ENCODE data around the gene MOB3B. TPM values are rescaled to one million over a fixed set of nuclear protein-coding genes. Genes with fewer than 3 reads are reported as not detected.

Gene MOB3B
- polyA plus RNA-seq, 1 of the 3 experiments (the other 2 are of a cell fraction) = 0.90 TPM

DNA sequence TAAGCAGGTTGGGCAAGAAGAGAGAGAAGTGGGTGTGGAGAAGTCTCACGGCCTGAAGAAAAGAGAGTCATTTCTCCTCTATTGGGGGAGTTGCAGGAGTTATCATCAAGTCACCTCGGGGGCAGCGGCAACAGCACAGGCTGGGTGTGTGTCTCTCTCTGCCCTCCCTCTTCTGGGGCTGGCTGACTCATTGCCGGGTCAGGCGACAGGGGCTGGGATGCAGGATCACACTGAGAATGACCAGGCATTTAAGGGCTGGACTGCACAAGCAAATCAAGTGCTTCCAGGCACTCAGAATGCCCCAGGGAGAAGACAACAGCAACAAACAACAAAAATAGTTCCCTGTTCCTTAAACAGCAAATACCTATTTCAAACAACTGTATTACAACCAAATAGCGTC lies 226.4 kb downstream of the MOB3B start (continued):
- TF ChIP-seq RCOR1 (IDR thresholded peaks at IDR 0.05; ENCODE audit: low read length) (no peak), SIN3A (IDR thresholded peaks at IDR 0.05; ENCODE audit: borderline replicate concordance, low read depth, low read length) (no peak), JUND (IDR thresholded peaks at IDR 0.05) (no peak), TCF12 (IDR thresholded peaks at IDR 0.05) (no peak), MEF2A (IDR thresholded peaks at IDR 0.05; ENCODE audit: borderline replicate concordance, low read depth) (no peak), GATA2 (CRISPR knock-in tag; IDR thresholded peaks at IDR 0.05) (no peak)
- TF ChIP-seq, protein P1, sequence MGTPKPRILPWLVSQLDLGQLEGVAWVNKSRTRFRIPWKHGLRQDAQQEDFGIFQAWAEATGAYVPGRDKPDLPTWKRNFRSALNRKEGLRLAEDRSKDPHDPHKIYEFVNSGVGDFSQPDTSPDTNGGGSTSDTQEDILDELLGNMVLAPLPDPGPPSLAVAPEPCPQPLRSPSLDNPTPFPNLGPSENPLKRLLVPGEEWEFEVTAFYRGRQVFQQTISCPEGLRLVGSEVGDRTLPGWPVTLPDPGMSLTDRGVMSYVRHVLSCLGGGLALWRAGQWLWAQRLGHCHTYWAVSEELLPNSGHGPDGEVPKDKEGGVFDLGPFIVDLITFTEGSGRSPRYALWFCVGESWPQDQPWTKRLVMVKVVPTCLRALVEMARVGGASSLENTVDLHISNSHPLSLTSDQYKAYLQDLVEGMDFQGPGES (IDR thresholded peaks at IDR 0.05; ENCODE audit: low read depth, low read length) = no peak

DNA sequence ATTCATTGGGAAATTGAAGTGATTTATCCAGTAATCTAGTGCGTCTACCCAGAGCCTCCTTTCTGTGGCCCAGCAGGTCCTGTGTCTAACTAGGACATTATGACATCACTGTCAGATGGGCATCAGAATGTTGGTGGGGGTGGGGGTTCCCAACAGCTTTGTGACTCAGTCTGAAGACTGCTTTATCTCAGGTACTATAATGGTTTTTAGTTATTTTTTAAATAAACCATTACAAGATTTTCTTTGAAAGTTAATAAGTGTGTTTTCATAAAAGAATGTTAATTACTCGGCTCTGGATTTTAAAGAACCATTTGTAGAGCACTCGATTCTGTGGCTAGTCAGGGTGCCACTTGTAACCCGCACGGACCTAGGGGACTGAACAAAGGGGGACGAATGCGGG lies 232.6 kb downstream of the MOB3B start, which contains the start of gene EQTN:
EQTN (minus strand) TSS at position 101 of the 400 bp plus-strand sequence; CDS start at position 6, 95 bp downstream.
- Histone ChIP-seq H3K4me3 (ENCODE audit: low read depth in 2 of 2, low read length in 1 of 2) (no peak within 1 kb of the TSS), H2AFZ (ENCODE audit: low read depth) (no peak within 1 kb of the TSS), H3K9ac (no peak within 1 kb of the TSS), H3K36me3 (replicated peaks in 1 of 2; ENCODE audit: control insufficient read depth in 1 of 2, insufficient read depth in 2 of 2, low read length in 1 of 2) (no peaks in the 10 kb centered on the region), H3K27ac (ENCODE audit: low read depth in 2 of 2, low read length in 1 of 2) (no peak within 1 kb of the TSS), H3F3A (replicated peaks; ENCODE audit: insufficient read depth) (no peaks in the 10 kb centered on the region), H3K79me2 (ENCODE audit: insufficient read depth) (no peaks in the 10 kb centered on the region), H3K27me3 (ENCODE audit: insufficient read depth) (no peaks in the 10 kb centered on the region), H4K20me1 (ENCODE audit: insufficient read depth) (no peaks in the 10 kb centered on the region), H3K9me2 (no peaks in the 10 kb centered on the region), H3K4me2 (no peak within 1 kb of the TSS), H3K9me3 (no peaks in the 10 kb centered on the region), H3K4me1 (ENCODE audit: control insufficient read depth in 1 of 2, insufficient read depth in 2 of 2, low read depth in 1 of 2, low read length in 1 of 2) (no peaks in the 10 kb centered on the region; a peak in 2 of 4 replicates)
- no peak for DNase-seq
- TF ChIP-seq ELF1 (IDR thresholded peaks at IDR 0.05) (no peak), TCF12 (IDR thresholded peaks at IDR 0.05) (no peak), NRF1 (IDR thresholded peaks at IDR 0.05; ENCODE audit: low read depth, low read length) (no peak), GABPA (IDR thresholded peaks at IDR 0.05; ENCODE audit: low read depth) (no peak)
- WGBS (ENCODE audit: low lambda C conversion rate) = 70% methylated on average over 7 of the region's 7 CpGs
- ChIA-PET CTCF (interaction anchor here (1.0 to 1.6 kb wide), 2 partner anchors 10 to 21 kb away, joined by 3 read pairs; no protein-coding TSS in a partner anchor), POLR2A (no interaction called here)

DNA sequence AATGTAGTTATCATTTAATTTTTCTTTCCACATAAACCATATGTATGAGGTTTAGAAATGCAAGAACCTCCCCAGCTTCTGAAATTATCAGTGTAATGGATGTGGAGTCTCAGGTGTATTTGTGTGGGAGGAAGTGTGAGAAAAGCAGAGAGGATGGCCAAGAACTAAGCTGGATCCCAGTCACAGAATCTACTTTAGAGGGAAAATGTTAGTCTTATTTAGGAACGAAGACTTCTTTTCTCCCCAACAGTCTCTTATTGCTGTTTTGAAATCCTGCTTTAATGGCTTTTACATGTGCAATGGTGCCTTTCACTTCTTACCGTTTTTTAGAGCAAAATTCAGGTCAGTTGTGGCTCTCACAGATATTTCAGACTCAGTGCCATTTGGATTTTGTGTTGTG lies 235.6 kb downstream of the MOB3B start:
- Histone ChIP-seq H2AFZ (ENCODE audit: low read depth) (no peak overlapping the region), H3F3A (replicated peaks; ENCODE audit: insufficient read depth) (no peaks in the 10 kb centered on the region), H3K4me3 (ENCODE audit: low read depth in 2 of 2, low read length in 1 of 2) (no peak overlapping the region), H3K36me3 (replicated peaks in 1 of 2; ENCODE audit: control insufficient read depth in 1 of 2, insufficient read depth in 2 of 2, low read length in 1 of 2) (no peaks in the 10 kb centered on the region), H3K4me1 (ENCODE audit: control insufficient read depth in 1 of 2, insufficient read depth in 2 of 2, low read depth in 1 of 2, low read length in 1 of 2) (no peaks in the 10 kb centered on the region; a peak in 2 of 4 replicates), H3K9me3 (no peaks in the 10 kb centered on the region), H3K4me2 (no peak overlapping the region), H4K20me1 (ENCODE audit: insufficient read depth) (no peaks in the 10 kb centered on the region), H3K9ac (no peak overlapping the region), H3K27ac (ENCODE audit: low read depth in 2 of 2, low read length in 1 of 2) (no peak overlapping the region), H3K9me2 (no peaks in the 10 kb centered on the region), H3K79me2 (ENCODE audit: insufficient read depth) (no peaks in the 10 kb centered on the region), H3K27me3 (ENCODE audit: insufficient read depth) (no peaks in the 10 kb centered on the region)
- DNase-seq = no peak
- TF ChIP-seq NFIC (IDR thresholded peaks at IDR 0.05; ENCODE audit: borderline replicate concordance) (no peak), EP300 (IDR thresholded peaks at IDR 0.05; ENCODE audit: borderline replicate concordance in 1 of 2, low read depth in 1 of 2, low read length in 1 of 2) (no peak), JUND (IDR thresholded peaks at IDR 0.05) (no peak), FOSL2 (IDR thresholded peaks at IDR 0.05; ENCODE audit: borderline replicate concordance, low read depth) (no peak), RFX5 (IDR thresholded peaks at IDR 0.05; ENCODE audit: low read length) (no peak), CHD2 (IDR thresholded peaks at IDR 0.05; ENCODE audit: low read length, partially characterized antibody) (no peak)
- WGBS (ENCODE audit: low lambda C conversion rate) = 43% methylated on average over 2 of the region's 2 CpGs
- ChIA-PET CTCF (interaction anchor here (1.0 to 1.7 kb wide), 2 partner anchors 17 to 46 kb away, joined by 3 to 6 read pairs; no protein-coding TSS in a partner anchor), POLR2A (no interaction called here)
